ENCODE measurements around the gene ARHGEF39. TPM values are rescaled to one million over a fixed set of nuclear protein-coding genes. Genes with fewer than 3 reads are reported as not detected.
"Not testable (repeated sequence)": the region's sequence is repeated elsewhere in the genome, so short reads cannot be mapped to it uniquely, and the experiment has no call there.

Gene ARHGEF39
- total and polyA plus RNA-seq, 7 donors = 0.60 to 9.0 (median 1.6) TPM

DNA sequence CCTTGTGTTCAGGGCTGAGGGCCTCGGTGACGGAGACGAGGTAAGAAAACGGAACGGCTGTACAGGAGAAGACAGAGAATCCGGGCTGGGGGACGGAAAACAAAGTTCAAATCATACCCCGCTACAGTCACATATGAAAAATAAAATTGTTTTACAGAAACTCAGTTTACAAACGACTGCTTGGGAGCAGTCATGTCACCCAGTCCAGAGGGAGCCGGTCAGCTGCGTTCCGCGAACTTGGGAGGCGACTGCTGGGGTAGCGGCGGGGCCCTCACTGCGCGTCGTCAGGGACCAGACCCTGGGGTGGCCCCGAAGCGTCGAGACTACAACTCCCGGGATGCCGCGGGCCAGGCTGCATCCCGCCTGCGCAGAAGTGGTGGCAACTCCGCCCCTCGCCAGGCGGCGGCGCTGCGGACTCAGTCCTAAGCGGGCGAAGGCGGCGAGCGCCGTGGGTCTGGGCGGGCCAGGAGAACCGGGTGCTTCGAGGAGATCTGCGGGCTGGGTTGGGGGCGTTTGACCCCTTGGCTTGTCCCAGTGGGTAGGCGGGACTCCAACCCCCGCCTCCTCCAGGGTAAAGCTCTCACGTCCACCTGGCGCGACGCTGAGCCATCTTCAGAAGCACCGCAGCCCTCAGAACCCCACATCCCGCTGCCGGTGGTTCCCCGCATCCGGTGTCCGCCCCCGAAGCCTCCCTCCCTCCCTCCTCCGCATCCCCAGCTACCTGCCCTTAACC lies 18.3 kb downstream of the ARHGEF39 start:
- peak; percentile 96 for DNase-seq
- TF ChIP-seq POLR2A (IDR thresholded peaks at IDR 0.05) (peak; percentile 86 to 91), POLR2AphosphoS5 (IDR thresholded peaks at IDR 0.05) (peak; percentile 94 to 98 (median 96)), EP300 (IDR thresholded peaks at IDR 0.05) (peak in 1 of 4 donors; percentile 10), CTCF (IDR thresholded peaks at IDR 0.05) (peak; percentile 93 to 98 (median 95))
- Histone ChIP-seq H3K4me3 (peak overlapping the region; percentile 38 to 63 (median 56)), H3K4me1 (peaks cover 0 to 13% (median 11%) of the 10 kb centered on the region in 4 donors), H3K36me3 (no peaks in the 10 kb centered on the region), H3K9me3 (no peaks in the 10 kb centered on the region), H3K27me3 (no peaks in the 10 kb centered on the region), H3K27ac (peak overlapping the region; percentile 77 to 90 (median 87))
- WGBS, 2 donors = 0% methylated on average over 58 of the region's 58 CpGs
- intact Hi-C loops (cut with DNase I) = loop anchor here (2.0 to 10.0 kb wide), 4 partner anchors 42 to 238 kb away; partner anchors contain the start of genes GBA2, RGP1 and TESK1

DNA sequence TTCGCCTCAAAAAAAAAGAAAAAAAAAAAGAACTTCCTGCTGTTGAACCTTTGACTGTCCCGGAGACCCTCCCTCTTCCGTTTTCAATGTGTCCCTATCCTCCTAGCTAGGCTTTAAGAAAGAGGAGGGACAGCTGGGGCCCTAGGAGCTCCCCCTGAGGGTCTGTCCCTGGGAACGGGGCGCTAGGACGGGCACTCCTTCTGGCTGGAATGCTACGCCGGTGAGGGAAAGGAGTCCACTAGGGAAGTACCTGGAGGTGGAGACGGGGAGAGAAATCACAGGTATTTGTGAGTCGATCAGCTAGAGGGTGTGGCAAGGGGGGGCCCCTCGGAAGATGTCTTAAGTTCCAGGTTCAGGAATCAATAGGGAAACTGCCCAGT lies 18.9 kb downstream of the ARHGEF39 start:
- DNase-seq = no peak
- intact Hi-C loops (cut with DNase I) = loop anchor here (2.0 to 10.0 kb wide), 4 partner anchors 41 to 239 kb away; partner anchors contain the start of genes GBA2, RGP1 and TESK1

DNA sequence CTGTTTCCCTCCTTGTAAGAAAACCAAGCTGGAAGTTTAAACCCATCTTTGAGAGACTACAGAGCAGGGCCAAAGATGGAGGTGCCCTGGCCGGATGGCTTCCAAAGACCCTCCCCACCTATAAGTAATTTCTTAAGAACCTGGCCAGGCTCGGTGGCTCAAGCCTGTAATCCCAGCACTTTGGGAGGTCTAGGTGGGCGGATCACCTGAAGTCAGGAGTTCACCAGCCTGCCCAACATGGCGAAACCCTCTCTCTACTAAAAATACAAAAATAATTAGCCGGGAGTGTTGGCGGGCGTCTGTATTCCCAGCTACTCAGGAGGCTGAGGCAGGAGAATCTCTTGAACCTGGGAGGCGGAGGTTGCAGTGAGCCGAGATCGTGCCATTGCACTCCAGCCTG lies 19.3 kb downstream of the ARHGEF39 start:
- Histone ChIP-seq H3K4me3 (peak overlapping the region; percentile 38 to 63 (median 56)), H3K4me1 (peaks cover 0 to 13% (median 11%) of the 10 kb centered on the region in 4 donors), H3K27ac (peak overlapping the region; percentile 77 to 90 (median 87))
- H3K27me3 ChIP-seq, DNase-seq, H3K9me3 ChIP-seq, H3K36me3 ChIP-seq: not testable (repeated sequence)
- intact Hi-C loops (cut with DNase I) = loop anchor here (2.0 to 10.0 kb wide), 4 partner anchors 41 to 239 kb away; partner anchors contain the start of genes GBA2, RGP1 and TESK1
- 21 to 33% methylated on average over 10 of the region's 10 CpGs for WGBS, 2 donors

More for the DNA sequence above, 18.9 kb downstream of the ARHGEF39 start:
- Histone ChIP-seq H3K9me3 (no peaks in the 10 kb centered on the region), H3K27ac (peak overlapping the region; percentile 77 to 90 (median 87)), H3K36me3 (no peaks in the 10 kb centered on the region), H3K4me1 (peaks cover 0 to 13% (median 11%) of the 10 kb centered on the region in 4 donors), H3K27me3 (no peaks in the 10 kb centered on the region), H3K4me3 (peak overlapping the region; percentile 38 to 63 (median 56))
- TF ChIP-seq EP300 (IDR thresholded peaks at IDR 0.05) (no peak), CTCF (IDR thresholded peaks at IDR 0.05) (peak in 1 of 4 experiments; percentile 26)
- WGBS, 2 donors = 0 to 1% methylated on average over 11 of the region's 11 CpGs

DNA sequence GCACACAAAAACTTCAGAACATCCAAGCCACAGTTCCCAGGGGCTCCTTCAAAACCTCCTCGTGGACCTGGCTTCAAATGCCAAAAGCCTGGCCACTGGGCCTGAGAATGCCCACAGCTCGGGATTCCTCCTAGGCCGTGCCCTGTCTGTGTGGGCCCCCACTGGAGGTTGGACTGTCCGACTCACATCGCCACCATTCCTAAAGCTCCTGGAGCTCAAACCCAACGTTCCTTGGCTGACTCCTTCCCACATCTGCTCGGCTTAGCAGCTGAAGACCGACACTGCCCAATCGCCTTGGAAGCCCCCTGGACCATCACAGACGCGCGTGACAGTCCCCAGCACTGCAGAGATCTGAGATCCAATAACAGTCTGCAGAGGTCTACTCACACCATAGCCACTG lies 21.9 kb downstream of the ARHGEF39 start:
- intact Hi-C loops (cut with DNase I) = loop anchor here (10.0 kb wide), 1 partner anchor 242 kb away; no protein-coding TSS in a partner anchor
- DNase-seq = no peak
- TF ChIP-seq CTCF (IDR thresholded peaks at IDR 0.05) (no peak), EP300 (IDR thresholded peaks at IDR 0.05) (no peak), POLR2AphosphoS5 (IDR thresholded peaks at IDR 0.05) (no peak), POLR2A (IDR thresholded peaks at IDR 0.05) (no peak)
- no peaks in the 10 kb centered on the region for H3K36me3 ChIP-seq
- 95 to 96% methylated on average over 12 of the region's 12 CpGs for WGBS, 2 donors
- no peak overlapping the region for H3K27ac ChIP-seq
- H3K9me3 ChIP-seq = no peaks in the 10 kb centered on the region
- H3K27me3 ChIP-seq = no peaks in the 10 kb centered on the region
- peaks cover 0 to 13% (median 11%) of the 10 kb centered on the region in 4 donors for H3K4me1 ChIP-seq
- H3K4me3 ChIP-seq = no peak overlapping the region

GRCh38 chr9:35641478-35641877 lies 23.5 kb downstream of the ARHGEF39 start:
- H3K4me3 ChIP-seq, H3K4me1 ChIP-seq, H3K36me3 ChIP-seq, H3K9me3 ChIP-seq, H3K27me3 ChIP-seq, H3K27ac ChIP-seq, DNase-seq: not testable (repeated sequence)
- 80 to 92% methylated on average over 3 of the region's 3 CpGs for WGBS, 2 donors
- intact Hi-C loops (cut with DNase I) = loop anchor here (10.0 kb wide), 1 partner anchor 243 kb away; no protein-coding TSS in a partner anchor

GRCh38 chr9:35640431-35640830 lies 24.6 kb downstream of the ARHGEF39 start:
- peak; percentile 52 for DNase-seq
- H3K4me1 ChIP-seq, H3K4me3 ChIP-seq, H3K9me3 ChIP-seq, H3K36me3 ChIP-seq, H3K27ac ChIP-seq, H3K27me3 ChIP-seq: not testable (repeated sequence)
- 97 to 98% methylated on average over 15 of the region's 15 CpGs for WGBS, 2 donors
- intact Hi-C loops (cut with DNase I) = loop anchor here (10.0 kb wide), 1 partner anchor 244 kb away; no protein-coding TSS in a partner anchor

Measured in sigmoid colon (tissue), 7 donors.